HCT116 (cell line): ENCODE data around the gene HDLBP.
A peak's percentile ranks its signal among the peaks of the same experiment; 100 is the strongest.

ENCODE experiments used
- ATF3 ChIP-seq: IDR thresholded peaks from 2 replicates; pipeline ENCODE4 v1.6.1; 2012
- CTCF ChIP-seq, 3 experiments: fragments of 200-600 bp in 1 of 3; sonication (generic) in 1 of 3; IDR thresholded peaks in 2 of 3; conservative IDR thresholded peaks in 1 of 3; 2 replicates each; pipeline ENCODE4 v1.5.1; 2012 to 2017; ENCODE audit warnings: low read depth in 2 of 3, low read length in 2 of 3, antibody characterized with exemption in 1 of 3, borderline replicate concordance in 1 of 3, control low read depth in 1 of 3, mild to moderate bottlenecking in 1 of 3, mixed read lengths in 1 of 3, mixed run types in 1 of 3, moderate library complexity in 1 of 3; ENCODE audit not compliant: insufficient read depth in 1 of 3
- EGR1 ChIP-seq: IDR thresholded peaks from 2 replicates; pipeline ENCODE4 v1.6.1; 2012; ENCODE audit warnings: low read depth
- ELF1 ChIP-seq: IDR thresholded peaks from 2 replicates; pipeline ENCODE4 v1.6.1; 2012; ENCODE audit warnings: low read depth, borderline replicate concordance
- JUND ChIP-seq: IDR thresholded peaks from 2 replicates; pipeline ENCODE4 v1.6.1; 2012
- POLR2A ChIP-seq: IDR thresholded peaks from 2 replicates; pipeline ENCODE4 v1.7.0; 2011; ENCODE audit warnings: borderline replicate concordance; ENCODE audit not compliant: insufficient read depth, insufficient read length; ENCODE audit errors: extremely low read depth
- REST ChIP-seq: IDR thresholded peaks from 2 replicates; pipeline ENCODE4 v1.6.1; 2012; ENCODE audit warnings: low read depth
- SP1 ChIP-seq: IDR thresholded peaks from 2 replicates; pipeline ENCODE4 v1.6.1; 2012; ENCODE audit warnings: low read depth
- YY1 ChIP-seq: IDR thresholded peaks from 2 replicates; pipeline ENCODE4 v1.6.1; 2011; ENCODE audit warnings: low read length, low read depth, moderate library complexity, mild to moderate bottlenecking; ENCODE audit not compliant: insufficient replicate concordance; ENCODE audit errors: extremely low read depth
- ZFX ChIP-seq: fragments of 450-650 bp; IDR thresholded peaks from 2 replicates; pipeline ENCODE4 v1.6.1; 2017
- ZNF274 ChIP-seq: fragments of 200-500 bp; sonication (Bioruptor generic); IDR thresholded peaks from 2 replicates; pipeline ENCODE4 v1.6.1; 2014; ENCODE audit warnings: mild to moderate bottlenecking, low read depth, low read length, inconsistent platforms

- no peak for TF ChIP-seq YY1
- TF ChIP-seq ZNF274, result no peak
- peak; percentile 69 for TF ChIP-seq SP1
- TF ChIP-seq ZFX, result peak; percentile 90
- TF ChIP-seq ELF1, result no peak
- no peak for TF ChIP-seq CTCF (IDR thresholded peaks at IDR 0.05 in 2 of 3, conservative IDR thresholded peaks at IDR 0.05 in 1 of 3; ENCODE audit: borderline replicate concordance in 1 of 3, insufficient read depth in 1 of 3, low read depth in 2 of 3, low read length in 2 of 3)
- TF ChIP-seq EGR1, result peak; percentile 67
- no peak for TF ChIP-seq POLR2A
- TF ChIP-seq REST, result no peak
- TF ChIP-seq JUND, result no peak
- TF ChIP-seq ATF3, result no peak
Measured at GRCh38 chr2:241355983-241356870, 40.8 kb upstream of the HDLBP start, which contains the start of gene FARP2.
